ENCODE results near the gene NECAP2.

DNA sequence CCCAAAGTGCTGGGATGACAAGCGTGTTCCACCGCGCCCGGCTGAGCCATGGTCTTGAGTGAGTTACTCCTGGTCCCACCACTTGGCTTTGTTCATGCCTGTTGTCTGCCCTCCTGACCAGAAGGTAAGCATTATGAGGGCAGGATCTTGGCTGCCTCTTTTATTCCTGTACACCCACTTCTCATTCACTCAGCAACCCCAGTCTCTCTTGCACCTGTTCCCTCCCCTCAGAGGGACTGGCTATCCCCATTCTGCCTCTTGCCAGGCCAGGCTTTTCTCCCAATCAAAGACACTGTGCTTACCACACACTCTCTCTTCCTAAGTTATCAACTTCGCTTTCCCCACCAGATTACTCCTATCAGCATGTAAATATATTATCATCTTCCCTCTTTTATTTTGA is 29.7 kb upstream of the NECAP2 start:
- TF ChIP-seq, protein P1, sequence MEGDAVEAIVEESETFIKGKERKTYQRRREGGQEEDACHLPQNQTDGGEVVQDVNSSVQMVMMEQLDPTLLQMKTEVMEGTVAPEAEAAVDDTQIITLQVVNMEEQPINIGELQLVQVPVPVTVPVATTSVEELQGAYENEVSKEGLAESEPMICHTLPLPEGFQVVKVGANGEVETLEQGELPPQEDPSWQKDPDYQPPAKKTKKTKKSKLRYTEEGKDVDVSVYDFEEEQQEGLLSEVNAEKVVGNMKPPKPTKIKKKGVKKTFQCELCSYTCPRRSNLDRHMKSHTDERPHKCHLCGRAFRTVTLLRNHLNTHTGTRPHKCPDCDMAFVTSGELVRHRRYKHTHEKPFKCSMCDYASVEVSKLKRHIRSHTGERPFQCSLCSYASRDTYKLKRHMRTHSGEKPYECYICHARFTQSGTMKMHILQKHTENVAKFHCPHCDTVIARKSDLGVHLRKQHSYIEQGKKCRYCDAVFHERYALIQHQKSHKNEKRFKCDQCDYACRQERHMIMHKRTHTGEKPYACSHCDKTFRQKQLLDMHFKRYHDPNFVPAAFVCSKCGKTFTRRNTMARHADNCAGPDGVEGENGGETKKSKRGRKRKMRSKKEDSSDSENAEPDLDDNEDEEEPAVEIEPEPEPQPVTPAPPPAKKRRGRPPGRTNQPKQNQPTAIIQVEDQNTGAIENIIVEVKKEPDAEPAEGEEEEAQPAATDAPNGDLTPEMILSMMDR (IDR thresholded peaks at IDR 0.05; ENCODE audit: low read depth, low read length), result no peak
- no peak for TF ChIP-seq POLR2A (IDR thresholded peaks at IDR 0.05; ENCODE audit: extremely low read depth, insufficient read length)
- TF ChIP-seq, protein P2, sequence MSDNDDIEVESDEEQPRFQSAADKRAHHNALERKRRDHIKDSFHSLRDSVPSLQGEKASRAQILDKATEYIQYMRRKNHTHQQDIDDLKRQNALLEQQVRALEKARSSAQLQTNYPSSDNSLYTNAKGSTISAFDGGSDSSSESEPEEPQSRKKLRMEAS (IDR thresholded peaks at IDR 0.05; ENCODE audit: low read depth, low read length), result no peak
- TF ChIP-seq MYC (IDR thresholded peaks at IDR 0.05; ENCODE audit: low read depth, low read length), result no peak
